H9 (cell line): ENCODE measurements around the gene PLCG1. TPM values are rescaled to one million over a fixed set of nuclear protein-coding genes. Genes with fewer than 3 reads are reported as not detected.

Experiments
- DNase-seq: peaks from one replicate; pipeline ENCODE4 v3.0.0-alpha.2; 2017
- H2AFZ ChIP-seq: one replicate; pipeline ENCODE4 v1.6.1; 2013; ENCODE audit warnings: mild to moderate bottlenecking, low read length, control low read depth, moderate library complexity
- H2AK5ac ChIP-seq: 2 replicates; pipeline ENCODE4 v1.6.1; 2013; ENCODE audit warnings: low read length, control low read depth, mixed read lengths; ENCODE audit not compliant: insufficient read length
- H2BK120ac ChIP-seq: one replicate; pipeline ENCODE4 v1.6.1; 2013; ENCODE audit warnings: low read depth, mild to moderate bottlenecking, low read length, control low read depth, inconsistent platforms; ENCODE audit not compliant: poor library complexity, severe bottlenecking
- H2BK12ac ChIP-seq: 2 replicates; pipeline ENCODE4 v1.6.1; 2013; ENCODE audit warnings: low read length, control low read depth, mixed read lengths, low read depth; ENCODE audit not compliant: insufficient read length
- H2BK15ac ChIP-seq: 2 replicates; pipeline ENCODE4 v1.6.1; 2013; ENCODE audit warnings: low read depth, low read length, control low read depth
- H2BK20ac ChIP-seq: one replicate; pipeline ENCODE4 v1.6.1; 2013; ENCODE audit warnings: low read depth, mild to moderate bottlenecking, low read length, control low read depth, inconsistent platforms; ENCODE audit not compliant: poor library complexity, severe bottlenecking
- H2BK5ac ChIP-seq: 2 replicates; pipeline ENCODE4 v1.6.1; 2013; ENCODE audit warnings: low read length, control low read depth, mixed read lengths; ENCODE audit not compliant: insufficient read length
- H3K14ac ChIP-seq: 2 replicates; pipeline ENCODE4 v1.6.1; 2013; ENCODE audit warnings: low read length, control low read depth; ENCODE audit not compliant: insufficient read depth
- H3K18ac ChIP-seq: 2 replicates; pipeline ENCODE4 v1.6.1; 2013; ENCODE audit warnings: low read depth, mild to moderate bottlenecking, mixed read lengths, low read length, control low read depth; ENCODE audit not compliant: insufficient read length
- H3K23ac ChIP-seq: 2 replicates; pipeline ENCODE4 v1.6.1; 2013; ENCODE audit warnings: low read length, control low read depth, mixed read lengths, low read depth; ENCODE audit not compliant: insufficient read length
- H3K23me2 ChIP-seq: 2 replicates; pipeline ENCODE4 v1.6.1; 2013; ENCODE audit warnings: low read depth, mild to moderate bottlenecking, mixed read lengths, low read length, control low read depth; ENCODE audit not compliant: insufficient read length, poor library complexity, severe bottlenecking
- H3K27ac ChIP-seq: 2 replicates; pipeline ENCODE4 v1.5.1; 2013; ENCODE audit warnings: low read length, control low read depth, mixed read lengths, low read depth; ENCODE audit not compliant: insufficient read length
- H3K27me3 ChIP-seq: 2 replicates; pipeline ENCODE4 v1.6.1; 2013; ENCODE audit warnings: low read length, control low read depth, inconsistent platforms; ENCODE audit not compliant: insufficient read depth
- H3K4ac ChIP-seq: 2 replicates; pipeline ENCODE4 v1.6.1; 2013; ENCODE audit warnings: low read depth, mild to moderate bottlenecking, control low read depth, inconsistent platforms, low read length, moderate library complexity
- H3K4me1 ChIP-seq: 2 replicates; pipeline ENCODE4 v1.6.1; 2013; ENCODE audit warnings: low read length, control low read depth, inconsistent platforms; ENCODE audit not compliant: insufficient read depth
- H3K4me2 ChIP-seq: 2 replicates; pipeline ENCODE4 v1.6.1; 2013; ENCODE audit warnings: low read length, control low read depth, mixed read lengths; ENCODE audit not compliant: insufficient read length, insufficient read depth
- H3K56ac ChIP-seq: 2 replicates; pipeline ENCODE4 v1.6.1; 2013; ENCODE audit warnings: low read depth, mild to moderate bottlenecking, mixed read lengths, low read length, control low read depth; ENCODE audit not compliant: insufficient read length
- H3K79me1 ChIP-seq: 2 replicates; pipeline ENCODE4 v1.6.1; 2013; ENCODE audit warnings: low read depth, mild to moderate bottlenecking, moderate library complexity, low read length, control low read depth, inconsistent platforms; ENCODE audit not compliant: insufficient read depth, poor library complexity, severe bottlenecking
- H3K79me2 ChIP-seq: 2 replicates; pipeline ENCODE4 v1.6.1; 2013; ENCODE audit warnings: low read length, control low read depth, inconsistent platforms; ENCODE audit not compliant: insufficient read depth
- H3K9ac ChIP-seq: 2 replicates; pipeline ENCODE4 v1.6.1; 2013; ENCODE audit warnings: low read length, control low read depth, mixed read lengths; ENCODE audit not compliant: insufficient read length; ENCODE audit errors: extremely low read depth
- H3K9me3 ChIP-seq: one replicate; pipeline ENCODE4 v1.6.1; 2013; ENCODE audit warnings: low read depth, low read length, inconsistent platforms; ENCODE audit not compliant: control insufficient read depth
- H3T11ph ChIP-seq: one replicate; pipeline ENCODE4 v1.6.1; 2013; ENCODE audit warnings: mild to moderate bottlenecking, low read length, control low read depth, inconsistent platforms
- H4K20me1 ChIP-seq: one replicate; pipeline ENCODE4 v1.6.1; 2013; ENCODE audit not compliant: control insufficient read depth, insufficient read length, insufficient read depth
- H4K5ac ChIP-seq: 2 replicates; pipeline ENCODE4 v1.6.1; 2013; ENCODE audit warnings: low read depth, mild to moderate bottlenecking, mixed read lengths, low read length, control low read depth; ENCODE audit not compliant: insufficient read length
- H4K8ac ChIP-seq: replicated peaks from 2 replicates; pipeline ENCODE4 v1.6.1; 2013; ENCODE audit warnings: low read length, control low read depth, mixed read lengths, low read depth; ENCODE audit not compliant: insufficient read length
- H4K91ac ChIP-seq: 2 replicates; pipeline ENCODE4 v1.6.1; 2013; ENCODE audit warnings: low read depth, mild to moderate bottlenecking, moderate library complexity, mixed read lengths, low read length, control low read depth; ENCODE audit not compliant: insufficient read length
- H3K27ac Mint-ChIP-seq, 3 experiments: 2 replicates in 2 of 3; 3 replicates in 1 of 3; pipeline ENCODE4 v1.8.0; 2020 to 2021; ENCODE audit warnings: mixed read lengths in 3 of 3, mild to moderate bottlenecking in 1 of 3, moderate library complexity in 1 of 3
- H3K27me3 Mint-ChIP-seq: 2 replicates; pipeline ENCODE4 v1.8.0; 2021; ENCODE audit warnings: low read depth, mild to moderate bottlenecking, moderate library complexity, mixed read lengths
- H3K36me3 Mint-ChIP-seq, 3 experiments: 2 replicates in 2 of 3; 3 replicates in 1 of 3; pipeline ENCODE4 v1.8.0; 2020 to 2021; ENCODE audit warnings: low read depth in 3 of 3, mixed read lengths in 3 of 3; ENCODE audit not compliant: insufficient read depth in 1 of 3
- H3K4me1 Mint-ChIP-seq, 2 experiments: 2 replicates each; pipeline ENCODE4 v1.8.0; 2020; ENCODE audit warnings: mixed read lengths in 2 of 2
- H3K4me3 Mint-ChIP-seq, 2 experiments: 2 replicates in 1 of 2; 3 replicates in 1 of 2; pipeline ENCODE4 v1.8.0; 2020 to 2021; ENCODE audit warnings: mild to moderate bottlenecking in 2 of 2, mixed read lengths in 2 of 2, moderate library complexity in 1 of 2
- H3K9me3 Mint-ChIP-seq, 2 experiments: 2 replicates in 1 of 2; 3 replicates in 1 of 2; pipeline ENCODE4 v1.8.0; 2020; ENCODE audit warnings: mild to moderate bottlenecking in 2 of 2, mixed read lengths in 2 of 2, moderate library complexity in 1 of 2
- WGBS: extraction: QIAGEN DNeasy Blood & Tissue Kit; methylation state at CpG from one replicate; pipeline ENCODE4 v1.1.7; 2013; ENCODE audit warnings: missing lambda C conversion rate, low lambda C conversion rate, mixed read lengths; ENCODE audit not compliant: insufficient read length; ENCODE audit errors: extremely low coverage; 5-methylcytosine and 5-hydroxymethylcytosine counted together
- total RNA-seq: library from RNA; stranded (reverse); gene quantifications from 2 replicates; pipeline ENCODE4 v1.2.1, GENCODE V29; 2021
- TF ChIP-seq, protein P1 (sequence below): fragments of 200-600 bp; sonication (generic); conservative IDR thresholded peaks from 3 replicates; pipeline ENCODE4 v1.8.0; 2021; ENCODE audit warnings: antibody characterized with exemption, mild to moderate bottlenecking

PLCG1 gene
- total RNA-seq, 1 experiment from 2014 or later = 171 TPM

DNA sequence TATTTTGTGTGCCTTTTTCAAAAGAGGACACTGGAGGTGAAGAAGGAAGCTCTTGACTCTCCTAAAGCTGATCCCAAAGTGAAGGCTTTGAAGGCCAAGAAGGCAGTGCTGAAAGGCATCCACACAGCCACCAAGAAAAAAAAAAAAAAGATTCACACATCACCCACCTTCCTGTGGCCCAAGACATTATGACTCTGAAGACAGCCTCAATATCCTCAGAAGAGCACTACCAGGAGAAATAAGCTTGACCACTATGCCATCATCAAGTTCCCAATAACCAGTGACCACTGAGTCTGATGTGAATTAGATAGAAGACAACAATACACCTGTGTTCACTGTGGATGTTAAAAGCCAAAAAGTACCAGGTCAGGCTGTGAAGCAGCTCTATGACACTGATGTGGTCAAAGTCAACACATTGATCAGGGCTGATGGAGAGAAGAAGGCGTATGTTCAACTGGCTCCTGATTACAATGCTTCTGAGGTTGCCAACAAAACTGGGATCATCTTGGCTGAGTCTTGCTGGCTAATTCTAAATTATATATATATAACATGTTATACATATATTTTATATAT, 59.4 kb downstream of the PLCG1 start:
- no peak for DNase-seq
- no peak overlapping the region for H3K14ac ChIP-seq
- H4K20me1 ChIP-seq = no peaks in the 10 kb centered on the region
- H3K56ac ChIP-seq = no peak overlapping the region
- no peak overlapping the region for H2BK5ac ChIP-seq
- H2AK5ac ChIP-seq = no peak overlapping the region
- Mint-ChIP-seq H3K9me3 (peaks cover 22 to 27% of the 10 kb centered on the region in 2 experiments), H3K4me1 (peaks cover 13% of the 10 kb centered on the region in 2 experiments), H3K4me3 (no peak overlapping the region), H3K36me3 (peaks cover 13 to 18% (median 14%) of the 10 kb centered on the region in 3 experiments), H3K27me3 (no peaks in the 10 kb centered on the region), H3K27ac (no peak overlapping the region)
- H3K4me2 ChIP-seq = no peak overlapping the region
- no peak overlapping the region for H2BK120ac ChIP-seq
- no peak overlapping the region for H3T11ph ChIP-seq
- no peaks in the 10 kb centered on the region for H3K23me2 ChIP-seq
- H2BK20ac ChIP-seq = no peak overlapping the region
- no peaks in the 10 kb centered on the region for H3K79me1 ChIP-seq
- H2BK15ac ChIP-seq = no peak overlapping the region
- no peaks in the 10 kb centered on the region for H3K9me3 ChIP-seq
- H3K18ac ChIP-seq = no peak overlapping the region
- H4K5ac ChIP-seq = no peak overlapping the region
- no peak overlapping the region for H2AFZ ChIP-seq
- no peak overlapping the region for H3K23ac ChIP-seq
- H4K8ac ChIP-seq = no peak overlapping the region
- H2BK12ac ChIP-seq = no peak overlapping the region
- WGBS = no CpG with 5 or more reads among the region's 1 CpG
- H3K9ac ChIP-seq = no peak overlapping the region
- no peak overlapping the region for H3K4ac ChIP-seq
- H4K91ac ChIP-seq = no peak overlapping the region
- TF ChIP-seq, protein P1, sequence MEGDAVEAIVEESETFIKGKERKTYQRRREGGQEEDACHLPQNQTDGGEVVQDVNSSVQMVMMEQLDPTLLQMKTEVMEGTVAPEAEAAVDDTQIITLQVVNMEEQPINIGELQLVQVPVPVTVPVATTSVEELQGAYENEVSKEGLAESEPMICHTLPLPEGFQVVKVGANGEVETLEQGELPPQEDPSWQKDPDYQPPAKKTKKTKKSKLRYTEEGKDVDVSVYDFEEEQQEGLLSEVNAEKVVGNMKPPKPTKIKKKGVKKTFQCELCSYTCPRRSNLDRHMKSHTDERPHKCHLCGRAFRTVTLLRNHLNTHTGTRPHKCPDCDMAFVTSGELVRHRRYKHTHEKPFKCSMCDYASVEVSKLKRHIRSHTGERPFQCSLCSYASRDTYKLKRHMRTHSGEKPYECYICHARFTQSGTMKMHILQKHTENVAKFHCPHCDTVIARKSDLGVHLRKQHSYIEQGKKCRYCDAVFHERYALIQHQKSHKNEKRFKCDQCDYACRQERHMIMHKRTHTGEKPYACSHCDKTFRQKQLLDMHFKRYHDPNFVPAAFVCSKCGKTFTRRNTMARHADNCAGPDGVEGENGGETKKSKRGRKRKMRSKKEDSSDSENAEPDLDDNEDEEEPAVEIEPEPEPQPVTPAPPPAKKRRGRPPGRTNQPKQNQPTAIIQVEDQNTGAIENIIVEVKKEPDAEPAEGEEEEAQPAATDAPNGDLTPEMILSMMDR = no peak
- no peak overlapping the region for H3K27ac ChIP-seq
- H3K4me1 ChIP-seq = no peaks in the 10 kb centered on the region
- H3K79me2 ChIP-seq = no peaks in the 10 kb centered on the region
- no peaks in the 10 kb centered on the region for H3K27me3 ChIP-seq
